NCI-H2081 treated with DMSO at 0.1 percent for 48 hours (cell line): ENCODE results near the gene PLEK2.
"Not testable (repeated sequence)": the region's sequence is repeated elsewhere in the genome, so short reads cannot be mapped to it uniquely, and the experiment has no call there.

Experiments used
- DNase-seq: peaks from one replicate; lab custom pipeline; 2025; lab: John Stamatoyannopoulos, UW

The PLEK2 gene

GRCh38 chr14:67358924-67359774 is 52.8 kb downstream of the PLEK2 start:
- no peak for DNase-seq

- no peak for DNase-seq
Observed at GRCh38 chr14:67357969-67358354, 54.0 kb downstream of the PLEK2 start.

- no peak for DNase-seq
Observed at GRCh38 chr14:67357186-67357968, 54.6 kb downstream of the PLEK2 start.

- no peak for DNase-seq
Observed at GRCh38 chr14:67352055-67352454, 59.9 kb downstream of the PLEK2 start.

GRCh38 chr14:67345583-67345982 is 66.4 kb downstream of the PLEK2 start:
- no peak for DNase-seq

- no peak for DNase-seq
Observed at GRCh38 chr14:67343601-67344230, 68.2 kb downstream of the PLEK2 start.

- not testable (repeated sequence) for DNase-seq
Observed at GRCh38 chr14:67341231-67341630, 70.7 kb downstream of the PLEK2 start.
